NB4 (cell line): Measurements from ENCODE around the gene PDE1A.

Experiments used
- TF ChIP-seq, protein P1 (sequence below): IDR thresholded peaks from one replicate; pipeline ENCODE4 v1.5.1; 2012; ENCODE audit warnings: low read depth, low read length
- TF ChIP-seq, protein P2 (sequence below): IDR thresholded peaks from 2 replicates; pipeline ENCODE4 v1.6.1; 2011; ENCODE audit warnings: low read depth, low read length

DNA sequence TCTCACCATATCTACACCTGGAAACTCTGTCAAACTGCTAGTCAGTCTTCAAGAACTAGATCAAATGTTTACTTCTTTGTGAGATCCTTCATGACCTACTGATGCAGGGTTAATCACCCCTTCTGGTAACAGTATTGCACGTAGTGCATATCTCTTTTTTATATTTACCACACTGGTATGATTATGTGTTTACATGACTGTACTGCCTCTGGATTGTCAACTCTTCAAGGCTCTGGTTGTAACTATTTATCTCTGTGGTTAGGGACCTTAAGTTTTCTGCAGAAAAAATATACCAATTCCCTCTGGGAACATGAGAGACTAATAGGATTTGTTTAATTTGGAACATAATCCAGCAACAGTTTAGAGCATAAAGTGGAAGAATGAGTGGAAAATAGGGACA lies 135.5 kb downstream of the PDE1A start:
- TF ChIP-seq, protein P1, sequence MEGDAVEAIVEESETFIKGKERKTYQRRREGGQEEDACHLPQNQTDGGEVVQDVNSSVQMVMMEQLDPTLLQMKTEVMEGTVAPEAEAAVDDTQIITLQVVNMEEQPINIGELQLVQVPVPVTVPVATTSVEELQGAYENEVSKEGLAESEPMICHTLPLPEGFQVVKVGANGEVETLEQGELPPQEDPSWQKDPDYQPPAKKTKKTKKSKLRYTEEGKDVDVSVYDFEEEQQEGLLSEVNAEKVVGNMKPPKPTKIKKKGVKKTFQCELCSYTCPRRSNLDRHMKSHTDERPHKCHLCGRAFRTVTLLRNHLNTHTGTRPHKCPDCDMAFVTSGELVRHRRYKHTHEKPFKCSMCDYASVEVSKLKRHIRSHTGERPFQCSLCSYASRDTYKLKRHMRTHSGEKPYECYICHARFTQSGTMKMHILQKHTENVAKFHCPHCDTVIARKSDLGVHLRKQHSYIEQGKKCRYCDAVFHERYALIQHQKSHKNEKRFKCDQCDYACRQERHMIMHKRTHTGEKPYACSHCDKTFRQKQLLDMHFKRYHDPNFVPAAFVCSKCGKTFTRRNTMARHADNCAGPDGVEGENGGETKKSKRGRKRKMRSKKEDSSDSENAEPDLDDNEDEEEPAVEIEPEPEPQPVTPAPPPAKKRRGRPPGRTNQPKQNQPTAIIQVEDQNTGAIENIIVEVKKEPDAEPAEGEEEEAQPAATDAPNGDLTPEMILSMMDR: no peak
- TF ChIP-seq, protein P2, sequence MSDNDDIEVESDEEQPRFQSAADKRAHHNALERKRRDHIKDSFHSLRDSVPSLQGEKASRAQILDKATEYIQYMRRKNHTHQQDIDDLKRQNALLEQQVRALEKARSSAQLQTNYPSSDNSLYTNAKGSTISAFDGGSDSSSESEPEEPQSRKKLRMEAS: no peak
